H9 (cell line): ENCODE measurements around the gene ZBTB7A. TPM values are rescaled to one million over a fixed set of nuclear protein-coding genes. Genes with fewer than 3 reads are reported as not detected.

Source experiments
- DNase-seq: peaks from one replicate; pipeline ENCODE4 v3.0.0-alpha.2; 2017
- H2AFZ ChIP-seq: one replicate; pipeline ENCODE4 v1.6.1; 2013; ENCODE audit warnings: mild to moderate bottlenecking, low read length, control low read depth, moderate library complexity
- H2AK5ac ChIP-seq: 2 replicates; pipeline ENCODE4 v1.6.1; 2013; ENCODE audit warnings: low read length, control low read depth, mixed read lengths; ENCODE audit not compliant: insufficient read length
- H2BK120ac ChIP-seq: one replicate; pipeline ENCODE4 v1.6.1; 2013; ENCODE audit warnings: low read depth, mild to moderate bottlenecking, low read length, control low read depth, inconsistent platforms; ENCODE audit not compliant: poor library complexity, severe bottlenecking
- H2BK12ac ChIP-seq: 2 replicates; pipeline ENCODE4 v1.6.1; 2013; ENCODE audit warnings: low read length, control low read depth, mixed read lengths, low read depth; ENCODE audit not compliant: insufficient read length
- H2BK15ac ChIP-seq: 2 replicates; pipeline ENCODE4 v1.6.1; 2013; ENCODE audit warnings: low read depth, low read length, control low read depth
- H2BK20ac ChIP-seq: one replicate; pipeline ENCODE4 v1.6.1; 2013; ENCODE audit warnings: low read depth, mild to moderate bottlenecking, low read length, control low read depth, inconsistent platforms; ENCODE audit not compliant: poor library complexity, severe bottlenecking
- H2BK5ac ChIP-seq: 2 replicates; pipeline ENCODE4 v1.6.1; 2013; ENCODE audit warnings: low read length, control low read depth, mixed read lengths; ENCODE audit not compliant: insufficient read length
- H3K14ac ChIP-seq: 2 replicates; pipeline ENCODE4 v1.6.1; 2013; ENCODE audit warnings: low read length, control low read depth; ENCODE audit not compliant: insufficient read depth
- H3K18ac ChIP-seq: 2 replicates; pipeline ENCODE4 v1.6.1; 2013; ENCODE audit warnings: low read depth, mild to moderate bottlenecking, mixed read lengths, low read length, control low read depth; ENCODE audit not compliant: insufficient read length
- H3K23ac ChIP-seq: 2 replicates; pipeline ENCODE4 v1.6.1; 2013; ENCODE audit warnings: low read length, control low read depth, mixed read lengths, low read depth; ENCODE audit not compliant: insufficient read length
- H3K23me2 ChIP-seq: 2 replicates; pipeline ENCODE4 v1.6.1; 2013; ENCODE audit warnings: low read depth, mild to moderate bottlenecking, mixed read lengths, low read length, control low read depth; ENCODE audit not compliant: insufficient read length, poor library complexity, severe bottlenecking
- H3K27ac ChIP-seq: 2 replicates; pipeline ENCODE4 v1.5.1; 2013; ENCODE audit warnings: low read length, control low read depth, mixed read lengths, low read depth; ENCODE audit not compliant: insufficient read length
- H3K27me3 ChIP-seq: 2 replicates; pipeline ENCODE4 v1.6.1; 2013; ENCODE audit warnings: low read length, control low read depth, inconsistent platforms; ENCODE audit not compliant: insufficient read depth
- H3K4ac ChIP-seq: 2 replicates; pipeline ENCODE4 v1.6.1; 2013; ENCODE audit warnings: low read depth, mild to moderate bottlenecking, control low read depth, inconsistent platforms, low read length, moderate library complexity
- H3K4me1 ChIP-seq: 2 replicates; pipeline ENCODE4 v1.6.1; 2013; ENCODE audit warnings: low read length, control low read depth, inconsistent platforms; ENCODE audit not compliant: insufficient read depth
- H3K4me2 ChIP-seq: 2 replicates; pipeline ENCODE4 v1.6.1; 2013; ENCODE audit warnings: low read length, control low read depth, mixed read lengths; ENCODE audit not compliant: insufficient read length, insufficient read depth
- H3K56ac ChIP-seq: 2 replicates; pipeline ENCODE4 v1.6.1; 2013; ENCODE audit warnings: low read depth, mild to moderate bottlenecking, mixed read lengths, low read length, control low read depth; ENCODE audit not compliant: insufficient read length
- H3K79me1 ChIP-seq: 2 replicates; pipeline ENCODE4 v1.6.1; 2013; ENCODE audit warnings: low read depth, mild to moderate bottlenecking, moderate library complexity, low read length, control low read depth, inconsistent platforms; ENCODE audit not compliant: insufficient read depth, poor library complexity, severe bottlenecking
- H3K79me2 ChIP-seq: 2 replicates; pipeline ENCODE4 v1.6.1; 2013; ENCODE audit warnings: low read length, control low read depth, inconsistent platforms; ENCODE audit not compliant: insufficient read depth
- H3K9ac ChIP-seq: 2 replicates; pipeline ENCODE4 v1.6.1; 2013; ENCODE audit warnings: low read length, control low read depth, mixed read lengths; ENCODE audit not compliant: insufficient read length; ENCODE audit errors: extremely low read depth
- H3K9me3 ChIP-seq: one replicate; pipeline ENCODE4 v1.6.1; 2013; ENCODE audit warnings: low read depth, low read length, inconsistent platforms; ENCODE audit not compliant: control insufficient read depth
- H3T11ph ChIP-seq: one replicate; pipeline ENCODE4 v1.6.1; 2013; ENCODE audit warnings: mild to moderate bottlenecking, low read length, control low read depth, inconsistent platforms
- H4K20me1 ChIP-seq: one replicate; pipeline ENCODE4 v1.6.1; 2013; ENCODE audit not compliant: control insufficient read depth, insufficient read length, insufficient read depth
- H4K5ac ChIP-seq: 2 replicates; pipeline ENCODE4 v1.6.1; 2013; ENCODE audit warnings: low read depth, mild to moderate bottlenecking, mixed read lengths, low read length, control low read depth; ENCODE audit not compliant: insufficient read length
- H4K8ac ChIP-seq: replicated peaks from 2 replicates; pipeline ENCODE4 v1.6.1; 2013; ENCODE audit warnings: low read length, control low read depth, mixed read lengths, low read depth; ENCODE audit not compliant: insufficient read length
- H4K91ac ChIP-seq: 2 replicates; pipeline ENCODE4 v1.6.1; 2013; ENCODE audit warnings: low read depth, mild to moderate bottlenecking, moderate library complexity, mixed read lengths, low read length, control low read depth; ENCODE audit not compliant: insufficient read length
- H3K27ac Mint-ChIP-seq, 3 experiments: 2 replicates in 2 of 3; 3 replicates in 1 of 3; pipeline ENCODE4 v1.8.0; 2020 to 2021; ENCODE audit warnings: mixed read lengths in 3 of 3, mild to moderate bottlenecking in 1 of 3, moderate library complexity in 1 of 3
- H3K27me3 Mint-ChIP-seq: 2 replicates; pipeline ENCODE4 v1.8.0; 2021; ENCODE audit warnings: low read depth, mild to moderate bottlenecking, moderate library complexity, mixed read lengths
- H3K36me3 Mint-ChIP-seq, 3 experiments: 2 replicates in 2 of 3; 3 replicates in 1 of 3; pipeline ENCODE4 v1.8.0; 2020 to 2021; ENCODE audit warnings: low read depth in 3 of 3, mixed read lengths in 3 of 3; ENCODE audit not compliant: insufficient read depth in 1 of 3
- H3K4me1 Mint-ChIP-seq, 2 experiments: 2 replicates each; pipeline ENCODE4 v1.8.0; 2020; ENCODE audit warnings: mixed read lengths in 2 of 2
- H3K4me3 Mint-ChIP-seq, 2 experiments: 2 replicates in 1 of 2; 3 replicates in 1 of 2; pipeline ENCODE4 v1.8.0; 2020 to 2021; ENCODE audit warnings: mild to moderate bottlenecking in 2 of 2, mixed read lengths in 2 of 2, moderate library complexity in 1 of 2
- H3K9me3 Mint-ChIP-seq, 2 experiments: 2 replicates in 1 of 2; 3 replicates in 1 of 2; pipeline ENCODE4 v1.8.0; 2020; ENCODE audit warnings: mild to moderate bottlenecking in 2 of 2, mixed read lengths in 2 of 2, moderate library complexity in 1 of 2
- WGBS: extraction: QIAGEN DNeasy Blood & Tissue Kit; methylation state at CpG from one replicate; pipeline ENCODE4 v1.1.7; 2013; ENCODE audit warnings: missing lambda C conversion rate, low lambda C conversion rate, mixed read lengths; ENCODE audit not compliant: insufficient read length; ENCODE audit errors: extremely low coverage; 5-methylcytosine and 5-hydroxymethylcytosine counted together
- total RNA-seq: library from RNA; stranded (reverse); gene quantifications from 2 replicates; pipeline ENCODE4 v1.2.1, GENCODE V29; 2021
- TF ChIP-seq, protein P1 (sequence below): fragments of 200-600 bp; sonication (generic); conservative IDR thresholded peaks from 3 replicates; pipeline ENCODE4 v1.8.0; 2021; ENCODE audit warnings: antibody characterized with exemption, mild to moderate bottlenecking

ZBTB7A gene
- total RNA-seq, 1 experiment from 2014 or later: 24.9 TPM

DNA sequence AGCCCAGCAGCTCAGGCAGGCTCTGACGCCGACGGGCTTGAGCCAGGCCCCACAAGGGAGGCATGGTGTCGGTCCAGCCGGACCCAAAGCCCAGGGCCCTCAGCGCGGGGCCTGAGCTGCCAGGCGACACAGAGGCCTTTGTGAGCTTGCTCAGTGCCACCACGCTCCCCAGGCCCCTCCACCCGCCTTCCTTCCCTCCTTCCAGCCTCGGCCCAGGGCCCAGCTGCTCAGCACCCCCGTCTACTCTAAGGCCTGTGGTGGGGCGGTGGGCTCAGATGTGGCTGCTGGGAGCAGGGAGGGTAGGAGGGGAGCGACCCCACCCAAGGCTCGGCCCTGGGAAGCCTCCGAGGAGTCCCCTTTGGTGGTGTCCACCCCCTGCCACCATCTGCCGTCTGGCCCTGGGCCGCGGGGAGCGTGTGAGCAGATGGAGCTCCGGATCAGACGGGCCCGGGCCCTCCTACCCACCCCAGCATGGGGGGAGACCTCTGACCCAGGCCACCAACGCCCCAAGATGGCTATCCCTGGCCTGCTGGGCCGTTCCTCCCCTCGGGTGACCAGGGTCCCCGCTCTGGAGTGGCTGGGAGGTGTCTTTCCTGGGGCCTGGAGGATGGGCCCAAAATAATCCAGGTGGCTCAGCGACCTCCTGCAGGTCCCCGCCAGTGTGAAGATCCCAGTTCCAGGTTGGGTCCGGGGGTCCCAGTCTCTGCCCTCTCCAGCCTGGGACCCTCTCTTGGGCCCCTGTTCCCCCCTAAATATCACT, 7.8 kb downstream of the ZBTB7A start:
- H3K27ac Mint-ChIP-seq: no peak overlapping the region; a peak in 1 of 7 replicates
- DNase-seq: peak; percentile 30

More for the DNA sequence above, 7.8 kb downstream of the ZBTB7A start:
- Histone ChIP-seq H2BK12ac (no peak overlapping the region), H2BK15ac (no peak overlapping the region), H4K5ac (no peak overlapping the region), H3K27me3 (no peaks in the 10 kb centered on the region), H3T11ph (no peak overlapping the region), H3K23ac (no peak overlapping the region), H3K79me1 (peaks cover 13% of the 10 kb centered on the region), H2BK5ac (no peak overlapping the region), H3K23me2 (peaks cover under 1% of the 10 kb centered on the region), H4K8ac (no peak overlapping the region), H4K20me1 (peaks cover 3% of the 10 kb centered on the region), H3K14ac (no peak overlapping the region), H3K4ac (no peak overlapping the region), H2AK5ac (no peak overlapping the region), H3K56ac (no peak overlapping the region), H3K9me3 (no peaks in the 10 kb centered on the region), H3K4me1 (no peaks in the 10 kb centered on the region; the same call in 1 of the 2 replicates), H3K4me2 (no peak overlapping the region), H3K27ac (no peak overlapping the region), H2BK20ac (no peak overlapping the region), H2BK120ac (no peak overlapping the region), H2AFZ (no peak overlapping the region), H3K79me2 (peaks cover 37% of the 10 kb centered on the region; the same call in 1 of the 2 replicates), H3K9ac (no peak overlapping the region), H4K91ac (no peak overlapping the region), H3K18ac (no peak overlapping the region)
- peaks cover 5 to 17% of the 10 kb centered on the region in 2 experiments for H3K4me1 Mint-ChIP-seq
- no CpG with 5 or more reads among the region's 30 CpGs for WGBS
- H3K4me3 Mint-ChIP-seq: no peak overlapping the region
- no peaks in the 10 kb centered on the region for H3K9me3 Mint-ChIP-seq
- H3K36me3 Mint-ChIP-seq: peaks cover 6 to 22% (median 18%) of the 10 kb centered on the region in 3 experiments; a peak in 6 of 7 replicates
- no peaks in the 10 kb centered on the region; the same call in 1 of the 2 replicates for H3K27me3 Mint-ChIP-seq
- TF ChIP-seq, protein P1, sequence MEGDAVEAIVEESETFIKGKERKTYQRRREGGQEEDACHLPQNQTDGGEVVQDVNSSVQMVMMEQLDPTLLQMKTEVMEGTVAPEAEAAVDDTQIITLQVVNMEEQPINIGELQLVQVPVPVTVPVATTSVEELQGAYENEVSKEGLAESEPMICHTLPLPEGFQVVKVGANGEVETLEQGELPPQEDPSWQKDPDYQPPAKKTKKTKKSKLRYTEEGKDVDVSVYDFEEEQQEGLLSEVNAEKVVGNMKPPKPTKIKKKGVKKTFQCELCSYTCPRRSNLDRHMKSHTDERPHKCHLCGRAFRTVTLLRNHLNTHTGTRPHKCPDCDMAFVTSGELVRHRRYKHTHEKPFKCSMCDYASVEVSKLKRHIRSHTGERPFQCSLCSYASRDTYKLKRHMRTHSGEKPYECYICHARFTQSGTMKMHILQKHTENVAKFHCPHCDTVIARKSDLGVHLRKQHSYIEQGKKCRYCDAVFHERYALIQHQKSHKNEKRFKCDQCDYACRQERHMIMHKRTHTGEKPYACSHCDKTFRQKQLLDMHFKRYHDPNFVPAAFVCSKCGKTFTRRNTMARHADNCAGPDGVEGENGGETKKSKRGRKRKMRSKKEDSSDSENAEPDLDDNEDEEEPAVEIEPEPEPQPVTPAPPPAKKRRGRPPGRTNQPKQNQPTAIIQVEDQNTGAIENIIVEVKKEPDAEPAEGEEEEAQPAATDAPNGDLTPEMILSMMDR: no peak
